Uterus (tissue), 4 donors: ENCODE data around the gene MIS18A. TPM values are rescaled to one million over a fixed set of nuclear protein-coding genes. Genes with fewer than 3 reads are reported as not detected.

Experiments used
- DNase-seq, 2 donors: peaks; one replicate each; pipeline ENCODE4 v3.0.0-alpha.2; 2019 to 2020
- H3K27ac ChIP-seq, 2 donors: fragments of 200-600 bp; sonication (generic); 1 replicate in 1 of 2; 2 replicates in 1 of 2; pipeline ENCODE4 v1.5.1; 2016 to 2018
- H3K27me3 ChIP-seq, 2 donors: fragments of 200-600 bp; sonication (generic); one replicate each; pipeline ENCODE4 v1.5.1; 2018 to 2019; ENCODE audit warnings: control low read depth in 1 of 2
- H3K36me3 ChIP-seq, 2 donors: fragments of 200-600 bp; sonication (generic); one replicate each; pipeline ENCODE4 v1.5.1; 2019; ENCODE audit warnings: control low read depth in 1 of 2
- H3K4me1 ChIP-seq, 2 donors: fragments of 200-600 bp; sonication (generic); one replicate each; pipeline ENCODE4 v1.5.1; 2018 to 2019; ENCODE audit warnings: control low read depth in 1 of 2
- H3K4me3 ChIP-seq, 2 donors: fragments of 200-600 bp; sonication (generic); 1 replicate in 1 of 2; 2 replicates in 1 of 2; pipeline ENCODE4 v1.5.1; 2018 to 2019; ENCODE audit warnings: mild to moderate bottlenecking in 1 of 2
- H3K9me3 ChIP-seq, 2 donors: fragments of 200-600 bp; sonication (generic); one replicate each; pipeline ENCODE4 v1.5.1; 2019; ENCODE audit warnings: control low read depth in 1 of 2
- POLR2A ChIP-seq, 2 donors: fragments of 450-650 bp; IDR thresholded peaks; one replicate each; pipeline ENCODE4 v1.6.1; 2016; ENCODE audit warnings: antibody characterized with exemption in 2 of 2, mild to moderate bottlenecking in 1 of 2, moderate library complexity in 1 of 2
- intact Hi-C: fragments of 100-400 bp; cut with DNase I; formaldehyde crosslinking; loops from one replicate; pipeline ENCODE4 v1.15.1; 2023; ENCODE audit warnings: low total_unique reads
- total RNA-seq, 4 donors: library from RNA; depleted of rRNA in 3 of 4; stranded (reverse); fragments of >200 nt in 3 of 4; gene quantifications; one replicate each; pipeline versions ENCODE4 v1.1.0 to v1.2.4, GENCODE V29; 2014 to 2023
- TF ChIP-seq, protein P1 (sequence below), 4 experiments: fragments of 200-600 bp in 2 of 4; fragments of 450-650 bp in 2 of 4; sonication (generic) in 2 of 4; IDR thresholded peaks; one replicate each; pipeline ENCODE4 v1.5.1; 2016 to 2019; ENCODE audit warnings: antibody characterized with exemption in 4 of 4, mild to moderate bottlenecking in 2 of 4, moderate library complexity in 1 of 4
- donor health status: DM: yes; HTN: yes; CAD: no.

The MIS18A gene
- total RNA-seq, 4 donors from 2014 or later = 2.4 to 25.6 (median 12.2) TPM

DNA sequence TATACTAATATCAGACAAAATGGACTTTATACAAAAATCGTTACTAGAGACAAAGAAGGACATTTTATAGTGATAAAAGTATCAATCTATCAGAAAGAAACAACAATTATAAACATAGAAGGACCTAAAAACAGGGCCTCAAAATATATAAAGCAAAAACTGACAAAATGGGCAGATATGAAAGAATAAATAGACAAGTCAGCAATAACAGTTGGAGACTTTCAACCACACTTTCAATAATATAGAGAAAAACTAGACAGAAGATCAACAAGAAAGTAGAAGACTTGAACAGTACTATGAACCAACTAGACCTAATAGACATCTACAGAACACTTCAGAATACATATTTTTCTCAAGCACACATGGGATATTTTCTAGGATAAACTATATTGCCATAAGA lies 52.4 kb downstream of the MIS18A start:
- DNase-seq = no peak
- Histone ChIP-seq H3K27me3 (no peaks in the 10 kb centered on the region), H3K4me1 (no peaks in the 10 kb centered on the region), H3K4me3 (no peak overlapping the region), H3K9me3 (no peaks in the 10 kb centered on the region), H3K36me3 (no peaks in the 10 kb centered on the region), H3K27ac (no peak overlapping the region)
- TF ChIP-seq, protein P1, sequence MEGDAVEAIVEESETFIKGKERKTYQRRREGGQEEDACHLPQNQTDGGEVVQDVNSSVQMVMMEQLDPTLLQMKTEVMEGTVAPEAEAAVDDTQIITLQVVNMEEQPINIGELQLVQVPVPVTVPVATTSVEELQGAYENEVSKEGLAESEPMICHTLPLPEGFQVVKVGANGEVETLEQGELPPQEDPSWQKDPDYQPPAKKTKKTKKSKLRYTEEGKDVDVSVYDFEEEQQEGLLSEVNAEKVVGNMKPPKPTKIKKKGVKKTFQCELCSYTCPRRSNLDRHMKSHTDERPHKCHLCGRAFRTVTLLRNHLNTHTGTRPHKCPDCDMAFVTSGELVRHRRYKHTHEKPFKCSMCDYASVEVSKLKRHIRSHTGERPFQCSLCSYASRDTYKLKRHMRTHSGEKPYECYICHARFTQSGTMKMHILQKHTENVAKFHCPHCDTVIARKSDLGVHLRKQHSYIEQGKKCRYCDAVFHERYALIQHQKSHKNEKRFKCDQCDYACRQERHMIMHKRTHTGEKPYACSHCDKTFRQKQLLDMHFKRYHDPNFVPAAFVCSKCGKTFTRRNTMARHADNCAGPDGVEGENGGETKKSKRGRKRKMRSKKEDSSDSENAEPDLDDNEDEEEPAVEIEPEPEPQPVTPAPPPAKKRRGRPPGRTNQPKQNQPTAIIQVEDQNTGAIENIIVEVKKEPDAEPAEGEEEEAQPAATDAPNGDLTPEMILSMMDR (IDR thresholded peaks at IDR 0.05) = no peak
- no peak for TF ChIP-seq POLR2A (IDR thresholded peaks at IDR 0.05)
- intact Hi-C loops = no loop called here

Other genes starting within 250 kb of the MIS18A start
- gene MRAP, start 19.8 kb upstream of the MIS18A start, total RNA-seq = not detected
- gene URB1, start 114.0 kb upstream of the MIS18A start, total RNA-seq = 10 to 100 TPM; 11.8 to 31.0 (median 26.0) TPM
- gene EVA1C, start 133.7 kb upstream of the MIS18A start, total RNA-seq = 100 to 1,000 TPM in 1 of 4 donors, 10 to 100 TPM in 2, 1 to 10 TPM in 1; 8.3 to 105 (median 48.7) TPM